Liver (tissue), 9 donors: ENCODE measurements around the gene ATL2. TPM values are rescaled to one million over a fixed set of nuclear protein-coding genes. Genes with fewer than 3 reads are reported as not detected.

Experiments used
- DNase-seq: peaks from one replicate; pipeline ENCODE4 v3.0.0-alpha.2; 2017; ENCODE audit warnings: low spot score
- H3K27ac ChIP-seq, 2 donors: one replicate each; pipeline ENCODE4 v1.7.0; 2013; ENCODE audit warnings: inconsistent platforms in 2 of 2, low read length in 2 of 2, control low read depth in 1 of 2, low read depth in 1 of 2, mild to moderate bottlenecking in 1 of 2
- H3K27me3 ChIP-seq, 4 donors: one replicate each; pipeline versions ENCODE4 v1.6.1 to v1.7.0; 2013; ENCODE audit warnings: low read length in 3 of 4, inconsistent platforms in 1 of 4, mild to moderate bottlenecking in 1 of 4, moderate library complexity in 1 of 4; ENCODE audit not compliant: control insufficient read depth in 4 of 4, insufficient read depth in 4 of 4
- H3K36me3 ChIP-seq, 4 donors: one replicate each; pipeline versions ENCODE4 v1.6.1 to v1.7.0; 2013; ENCODE audit warnings: low read length in 3 of 4, mild to moderate bottlenecking in 3 of 4, low read depth in 1 of 4, moderate library complexity in 1 of 4; ENCODE audit not compliant: control insufficient read depth in 4 of 4, insufficient read depth in 3 of 4
- H3K4me1 ChIP-seq, 4 donors: one replicate each; pipeline versions ENCODE4 v1.6.1 to v1.7.0; 2013; ENCODE audit warnings: low read length in 3 of 4, mild to moderate bottlenecking in 3 of 4, moderate library complexity in 1 of 4; ENCODE audit not compliant: control insufficient read depth in 4 of 4, insufficient read depth in 4 of 4
- H3K4me3 ChIP-seq, 3 donors: one replicate each; pipeline versions ENCODE4 v1.6.1 to v1.7.0; 2013; ENCODE audit warnings: low read length in 3 of 3, control low read depth in 1 of 3, low read depth in 1 of 3, mild to moderate bottlenecking in 1 of 3
- H3K9ac ChIP-seq, 2 donors: one replicate each; pipeline ENCODE4 v1.7.0; 2013; ENCODE audit warnings: low read length in 2 of 2, mild to moderate bottlenecking in 2 of 2, moderate library complexity in 2 of 2, control low read depth in 1 of 2, low read depth in 1 of 2
- H3K9me3 ChIP-seq, 4 donors: one replicate each; pipeline versions ENCODE4 v1.6.1 to v1.7.0; 2013; ENCODE audit warnings: low read length in 3 of 4; ENCODE audit not compliant: control insufficient read depth in 4 of 4
- CTCF ChIP-seq: fragments of 150-350 bp; IDR thresholded peaks from 2 replicates; pipeline ENCODE4 v1.5.1; 2017; ENCODE audit warnings: improper control_type of control experiment, low read depth, low read length; ENCODE audit not compliant: missing input control
- EGR1 ChIP-seq, 2 donors: IDR thresholded peaks; 2 replicates each; pipeline ENCODE4 v1.6.1; 2016 to 2018; ENCODE audit warnings: antibody characterized with exemption in 2 of 2, low read depth in 2 of 2
- FOXA1 ChIP-seq: IDR thresholded peaks from 2 replicates; pipeline ENCODE4 v1.6.1; 2016; ENCODE audit warnings: antibody characterized with exemption
- GABPA ChIP-seq, 2 donors: IDR thresholded peaks in 1 of 2; conservative IDR thresholded peaks in 1 of 2; 2 replicates each; pipeline ENCODE4 v1.6.1; 2016; ENCODE audit warnings: antibody characterized with exemption in 2 of 2, mild to moderate bottlenecking in 1 of 2, moderate library complexity in 1 of 2
- HNF4G ChIP-seq: IDR thresholded peaks from 2 replicates; pipeline ENCODE4 v1.6.1; 2016; ENCODE audit warnings: antibody characterized with exemption
- JUND ChIP-seq, 2 donors: IDR thresholded peaks; 2 replicates each; pipeline ENCODE4 v1.6.1; 2016; ENCODE audit warnings: antibody characterized with exemption in 2 of 2
- MAX ChIP-seq: IDR thresholded peaks from 2 replicates; pipeline ENCODE4 v1.6.1; 2016; ENCODE audit warnings: antibody characterized with exemption
- NR2F2 ChIP-seq: IDR thresholded peaks from 2 replicates; pipeline ENCODE4 v1.6.1; 2016; ENCODE audit warnings: antibody characterized with exemption
- REST ChIP-seq: IDR thresholded peaks from 2 replicates; pipeline ENCODE4 v1.6.1; 2016; ENCODE audit warnings: antibody characterized with exemption, mild to moderate bottlenecking
- TAF1 ChIP-seq: conservative IDR thresholded peaks from 2 replicates; pipeline ENCODE4 v1.6.1; 2016; ENCODE audit warnings: antibody characterized with exemption, mild to moderate bottlenecking
- YY1 ChIP-seq: IDR thresholded peaks from 2 replicates; pipeline ENCODE4 v1.6.1; 2016; ENCODE audit warnings: antibody characterized with exemption, mild to moderate bottlenecking
- ZBTB33 ChIP-seq: IDR thresholded peaks from 2 replicates; pipeline ENCODE4 v1.6.1; 2016; ENCODE audit warnings: antibody characterized with exemption
- WGBS: extraction: QIAGEN DNeasy Blood & Tissue Kit; methylation state at CpG from one replicate; pipeline ENCODE4 v1.1.7; 2013; 5-methylcytosine and 5-hydroxymethylcytosine counted together
- polyA plus RNA-seq, 2 donors: library from polyadenylated mRNA; stranded (reverse) in 1 of 2; unstranded in 1 of 2; fragments of 200-250 nt in 1 of 2; fragments of >200 nt in 1 of 2; fragmentation: Nextera tagmentation in 1 of 2; extraction: Ambion mirVana in 1 of 2; gene quantifications; one replicate each; pipeline versions ENCODE4 v1.2.1 to v1.2.3, GENCODE V29; 2013 to 2015
- total RNA-seq, 2 donors: library from RNA; depleted of rRNA; stranded (reverse); fragments of >200 nt; gene quantifications; one replicate each; pipeline ENCODE4 v1.2.3, GENCODE V29; 2014
- donor health status: healthy.
- donor health status: healthy.
- donor health status: healthy.
- donor health status: healthy.
- donor health status: healthy.

ATL2 gene
- total and polyA plus RNA-seq, 4 donors = 21.0 to 163 (median 45.8) TPM

- Histone ChIP-seq H3K27me3 (no peaks in the 10 kb centered on the region), H3K4me3 (no peak overlapping the region), H3K9ac (no peak overlapping the region), H3K36me3 (no peaks in the 10 kb centered on the region), H3K9me3 (no peaks in the 10 kb centered on the region), H3K4me1 (no peaks in the 10 kb centered on the region), H3K27ac (no peak overlapping the region)
- no peak for DNase-seq
- no peak for TF ChIP-seq HNF4G
- TF ChIP-seq REST = no peak
- no peak for TF ChIP-seq FOXA1
- no peak for TF ChIP-seq JUND (IDR thresholded peaks at IDR 0.05)
- TF ChIP-seq TAF1 = no peak
- TF ChIP-seq ZBTB33 = no peak
- TF ChIP-seq EGR1 (IDR thresholded peaks at IDR 0.05; ENCODE audit: low read depth in 2 of 2) = no peak
- TF ChIP-seq YY1 = no peak
- no peak for TF ChIP-seq NR2F2
- 94% methylated on average over 3 of the region's 3 CpGs for WGBS
Observed at GRCh38 chr2:38246105-38246504, 131.0 kb downstream of the ATL2 start.

GRCh38 chr2:38245114-38245641, 131.9 kb downstream of the ATL2 start:
- TF ChIP-seq FOXA1 (no peak), EGR1 (IDR thresholded peaks at IDR 0.05; ENCODE audit: low read depth in 2 of 2) (no peak), CTCF (no peak), JUND (IDR thresholded peaks at IDR 0.05) (no peak), REST (no peak), MAX (no peak), HNF4G (no peak), ZBTB33 (no peak), GABPA (IDR thresholded peaks at IDR 0.05 in 1 of 2, conservative IDR thresholded peaks at IDR 0.05 in 1 of 2) (no peak)
- no peak for DNase-seq
- Histone ChIP-seq H3K4me3 (no peak overlapping the region), H3K9ac (no peak overlapping the region), H3K36me3 (no peaks in the 10 kb centered on the region), H3K9me3 (no peaks in the 10 kb centered on the region), H3K27ac (no peak overlapping the region), H3K4me1 (no peaks in the 10 kb centered on the region), H3K27me3 (no peaks in the 10 kb centered on the region)
- 76% methylated on average over 5 of the region's 5 CpGs for WGBS
